LNCaP clone FGC (cell line): ENCODE measurements around the gene BMPR1B.

Source experiments
- DNase-seq: peaks from one replicate; pipeline ENCODE4 v3.0.0-alpha.2; 2011; ENCODE audit warnings: low read depth
- H3K4me3 ChIP-seq: 2 replicates; pipeline ENCODE4 v1.5.1; 2011; ENCODE audit warnings: mild to moderate bottlenecking, low read depth, low read length, control low read depth
- CTCF ChIP-seq: IDR thresholded peaks from 2 replicates; pipeline ENCODE4 v1.5.1; 2012; ENCODE audit warnings: mild to moderate bottlenecking; ENCODE audit not compliant: control insufficient read depth, insufficient read depth; ENCODE audit errors: extremely low read depth

Gene BMPR1B

DNA sequence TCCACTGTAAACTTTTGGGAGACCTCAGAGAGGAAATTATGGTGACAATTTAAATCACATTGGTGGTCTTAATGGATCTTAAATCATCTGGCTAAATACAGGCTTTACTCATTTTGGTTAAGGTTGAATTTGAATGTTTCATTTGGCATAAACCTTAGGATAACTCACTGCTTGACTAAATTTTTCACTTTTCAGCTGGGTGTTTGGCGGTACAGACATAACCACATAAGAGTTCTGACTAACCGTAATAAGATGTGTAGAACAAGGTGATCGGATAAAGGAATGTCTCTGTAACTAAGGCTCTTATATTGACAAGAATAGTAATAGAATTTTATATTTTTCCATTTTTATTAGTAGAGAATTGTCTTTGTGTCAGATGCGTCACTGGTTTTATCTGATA, 281.0 kb downstream of the BMPR1B start:
- H3K4me3 ChIP-seq: no peak overlapping the region
- no peak for DNase-seq
- no peak for TF ChIP-seq CTCF

GRCh38 chr4:95044324-95044837, 286.6 kb downstream of the BMPR1B start:
- TF ChIP-seq CTCF: no peak
- no peak overlapping the region for H3K4me3 ChIP-seq
- DNase-seq: no peak

GRCh38 chr4:95045429-95045828, 287.7 kb downstream of the BMPR1B start:
- no peak for TF ChIP-seq CTCF
- DNase-seq: no peak
- no peak overlapping the region for H3K4me3 ChIP-seq

- TF ChIP-seq CTCF: no peak
- DNase-seq: no peak
- H3K4me3 ChIP-seq: no peak overlapping the region
These were observed 290.5 kb downstream of the BMPR1B start for GRCh38 chr4:95048296-95048695.

- no peak for TF ChIP-seq CTCF
- peak; percentile 41 for DNase-seq
- H3K4me3 ChIP-seq: no peak overlapping the region
These were observed 291.9 kb downstream of the BMPR1B start for GRCh38 chr4:95049551-95050233.

GRCh38 chr4:95050980-95051701, 293.4 kb downstream of the BMPR1B start:
- no peak for TF ChIP-seq CTCF
- H3K4me3 ChIP-seq: peak overlapping the region; percentile 33
- peak; percentile 75 for DNase-seq
